NT2/D1 (cell line): ENCODE measurements around the gene KIFBP.

Experiments
- SUZ12 ChIP-seq: IDR thresholded peaks from 2 replicates; pipeline ENCODE4 v1.6.1; 2011; ENCODE audit not compliant: insufficient read length, insufficient read depth; ENCODE audit errors: extremely low read depth
- YY1 ChIP-seq: IDR thresholded peaks from 2 replicates; pipeline ENCODE4 v1.6.1; 2011; ENCODE audit not compliant: insufficient read length, insufficient read depth
- ZNF274 ChIP-seq: IDR thresholded peaks from 2 replicates; pipeline ENCODE4 v1.6.1; 2011; ENCODE audit warnings: mild to moderate bottlenecking, low read depth, low read length

DNA sequence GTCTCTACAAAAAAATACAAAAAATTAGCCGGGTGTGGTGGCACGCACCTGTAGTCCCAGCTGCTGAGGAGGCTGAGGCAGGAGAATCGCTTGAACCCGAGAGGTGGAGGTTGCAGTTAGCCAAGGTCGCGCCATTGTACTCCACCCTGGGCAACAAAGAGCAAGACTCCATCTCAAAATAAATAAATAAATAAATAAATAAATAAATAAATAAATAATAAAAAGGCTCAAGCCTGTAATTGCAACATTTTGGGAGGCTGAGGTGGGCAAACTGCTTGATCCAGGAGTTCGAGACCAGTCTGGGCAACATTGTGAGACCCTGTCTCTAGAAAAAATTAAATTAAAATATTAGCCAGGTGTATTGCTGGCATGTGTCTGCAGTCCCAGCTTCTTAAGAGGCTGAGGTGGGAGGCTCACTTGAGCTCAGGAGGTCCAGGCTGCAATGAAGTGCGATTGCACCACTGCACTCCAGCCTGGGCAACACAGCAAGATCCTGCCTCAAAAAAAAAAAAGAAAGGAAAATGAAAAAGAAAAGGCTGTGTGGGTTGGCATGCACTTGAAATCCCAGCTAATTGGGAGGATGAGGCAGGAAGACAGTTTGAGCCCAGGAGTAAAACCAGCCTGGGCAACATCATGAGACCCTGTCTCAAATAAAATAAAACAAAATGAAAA, 71.7 kb downstream of the KIFBP start:
- TF ChIP-seq YY1 (no peak), SUZ12 (no peak), ZNF274 (no peak)
